Measurements from ENCODE around the gene MTG2. TPM values are rescaled to one million over a fixed set of nuclear protein-coding genes. Genes with fewer than 3 reads are reported as not detected.

MTG2 gene
- total and polyA plus RNA-seq, 9 donors, result 12.7 to 36.9 (median 33.3) TPM

GRCh38 chr20:62168890-62169435, 13.9 kb upstream of the MTG2 start:
- intact Hi-C loops (cut with DNase I), result no loop called here
- Histone ChIP-seq H3K27me3 (no peaks in the 10 kb centered on the region), H3K4me1 (ENCODE audit: insufficient read depth) (no peaks in the 10 kb centered on the region), H3K9me3 (no peaks in the 10 kb centered on the region), H3K4me3 (no peak overlapping the region), H3K27ac (no peak overlapping the region), H3K36me3 (no peaks in the 10 kb centered on the region)
- no peak for DNase-seq
- WGBS, 3 donors, result 91 to 94% (median 94%) methylated on average over 23 of the region's 23 CpGs
- no peak for TF ChIP-seq EP300 (IDR thresholded peaks at IDR 0.05)
- no peak for TF ChIP-seq POLR2A (IDR thresholded peaks at IDR 0.05)
- no peak for TF ChIP-seq CTCF (IDR thresholded peaks at IDR 0.05)

- Histone ChIP-seq H3K27me3 (no peaks in the 10 kb centered on the region), H3K4me3 (no peak overlapping the region), H3K9me3 (no peaks in the 10 kb centered on the region), H3K36me3 (no peaks in the 10 kb centered on the region), H3K4me1 (ENCODE audit: insufficient read depth) (no peaks in the 10 kb centered on the region), H3K27ac (no peak overlapping the region)
- 88 to 96% (median 91%) methylated on average over 9 of the region's 9 CpGs for WGBS, 3 donors
- DNase-seq, result no peak
- intact Hi-C loops (cut with DNase I), result no loop called here
- TF ChIP-seq POLR2A (IDR thresholded peaks at IDR 0.05) (no peak), EP300 (IDR thresholded peaks at IDR 0.05) (no peak), CTCF (IDR thresholded peaks at IDR 0.05) (no peak)
These were observed 12.3 kb upstream of the MTG2 start for GRCh38 chr20:62170536-62170935.

GRCh38 chr20:62171245-62171644, 11.6 kb upstream of the MTG2 start:
- Histone ChIP-seq H3K4me3 (no peak overlapping the region), H3K36me3 (no peaks in the 10 kb centered on the region), H3K9me3 (no peaks in the 10 kb centered on the region), H3K27ac (no peak overlapping the region), H3K27me3 (no peaks in the 10 kb centered on the region), H3K4me1 (ENCODE audit: insufficient read depth) (no peaks in the 10 kb centered on the region)
- no peak for DNase-seq
- TF ChIP-seq CTCF (IDR thresholded peaks at IDR 0.05) (no peak), POLR2A (IDR thresholded peaks at IDR 0.05) (no peak), EP300 (IDR thresholded peaks at IDR 0.05) (no peak)
- 85 to 86% (median 85%) methylated on average over 8 of the region's 8 CpGs for WGBS, 3 donors
- intact Hi-C loops (cut with DNase I), result no loop called here

- Histone ChIP-seq H3K27me3 (no peaks in the 10 kb centered on the region), H3K4me3 (no peak overlapping the region), H3K4me1 (ENCODE audit: insufficient read depth) (no peaks in the 10 kb centered on the region), H3K9me3 (no peaks in the 10 kb centered on the region), H3K36me3 (no peaks in the 10 kb centered on the region), H3K27ac (no peak overlapping the region)
- TF ChIP-seq EP300 (IDR thresholded peaks at IDR 0.05), result no peak
- TF ChIP-seq CTCF (IDR thresholded peaks at IDR 0.05), result no peak
- no peak for TF ChIP-seq POLR2A (IDR thresholded peaks at IDR 0.05)
- WGBS, 3 donors, result 93 to 96% (median 93%) methylated on average over 14 to 18 of the region's 18 CpGs
- DNase-seq, result no peak
- intact Hi-C loops (cut with DNase I), result no loop called here
These were observed 10.2 kb upstream of the MTG2 start for GRCh38 chr20:62172666-62173065.

All from ovary (tissue), 9 donors.